ENCODE measurements around the gene CD63. TPM values are rescaled to one million over a fixed set of nuclear protein-coding genes. Genes with fewer than 3 reads are reported as not detected.
A peak's percentile ranks its signal among the peaks of the same experiment; 100 is the strongest.

Gene CD63
- total and polyA plus RNA-seq, 2 donors from 2014 or later = 1,130 to 1,381 TPM

DNA sequence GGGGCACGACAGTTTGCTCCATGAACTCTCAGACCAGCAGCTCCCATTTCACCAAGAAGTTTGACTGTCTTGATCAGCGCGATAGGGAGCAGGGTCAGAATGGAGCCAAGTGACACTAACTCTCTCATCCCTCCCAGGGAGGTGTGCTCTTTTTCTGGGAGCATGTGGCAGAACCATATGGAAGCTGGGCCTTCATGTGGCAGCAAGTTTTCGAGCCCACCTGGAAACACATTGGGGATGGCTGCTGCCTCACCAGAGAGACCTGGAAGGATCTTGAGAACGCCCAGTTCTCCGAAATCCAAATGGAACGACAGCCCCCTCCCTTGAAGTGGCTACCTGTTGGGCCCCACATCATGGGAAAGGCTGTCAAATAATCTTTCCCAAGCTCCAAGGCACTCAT lies 45.1 kb downstream of the CD63 start:
- no peaks in the 10 kb centered on the region for H3K9me3 ChIP-seq (ENCODE audit: control insufficient read depth in 2 of 3, insufficient read depth in 1 of 3, low read length in 3 of 3)
- no peaks in the 10 kb centered on the region for H3K27me3 ChIP-seq (ENCODE audit: control insufficient read depth, insufficient read depth, low read length)
- no peak overlapping the region for H3K27ac ChIP-seq (ENCODE audit: low read depth in 2 of 2, low read length in 2 of 2)
- no peaks in the 10 kb centered on the region for H3K36me3 ChIP-seq (ENCODE audit: control insufficient read depth in 2 of 3, insufficient read depth in 3 of 3, low read length in 3 of 3)
- H3K4me1 ChIP-seq (ENCODE audit: control insufficient read depth in 2 of 3, insufficient read depth in 2 of 3, low read depth in 1 of 3, low read length in 3 of 3) = peaks cover 0 to 6% (median 0%) of the 10 kb centered on the region in 3 donors
- no peak for TF ChIP-seq CTCF (IDR thresholded peaks at IDR 0.05; ENCODE audit: borderline replicate concordance, extremely low read depth, insufficient read depth)
- DNase-seq (peak in 1 of 5 donors; percentile 9), FAIRE-seq (no peak)
- no peak overlapping the region for H3K9ac ChIP-seq (ENCODE audit: low read length in 3 of 3)
- H3K4me3 ChIP-seq (ENCODE audit: low read length in 3 of 3) = no peak overlapping the region
- intact Hi-C loops (cut with DNase I) = no loop called here

DNA sequence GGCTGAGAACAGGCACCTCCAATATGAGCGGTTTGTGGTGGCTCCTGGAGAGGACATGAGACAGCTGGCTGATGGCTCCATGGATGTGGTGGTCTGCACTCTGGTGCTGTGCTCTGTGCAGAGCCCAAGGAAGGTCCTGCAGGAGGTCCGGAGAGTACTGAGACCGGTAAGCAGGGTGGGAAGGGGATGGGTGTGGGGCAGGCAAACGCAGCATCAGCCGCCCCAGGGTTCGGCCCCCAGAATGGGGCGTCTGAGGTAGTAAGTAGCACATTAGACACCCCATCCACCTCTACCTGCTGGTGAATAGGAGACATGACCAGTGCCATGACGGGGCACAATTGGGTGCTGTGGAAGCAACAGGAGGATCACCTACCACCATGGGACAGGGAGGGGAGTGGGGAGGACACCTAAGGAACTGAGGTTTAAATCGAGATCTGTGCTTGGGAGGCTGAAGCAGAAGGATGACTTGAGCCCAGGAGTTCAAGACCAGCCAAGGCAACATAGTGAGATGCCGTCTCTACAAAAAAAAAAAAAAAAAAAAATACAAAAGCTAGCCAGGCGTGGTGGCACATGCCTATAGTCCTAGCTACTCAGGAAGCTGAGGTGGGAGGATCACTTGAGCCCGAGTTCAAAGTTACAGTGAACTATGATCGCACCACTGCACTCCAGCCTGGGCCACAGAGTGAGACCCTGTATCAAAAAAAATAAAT lies 46.6 kb downstream of the CD63 start:
- no peaks in the 10 kb centered on the region for H3K27me3 ChIP-seq (ENCODE audit: control insufficient read depth, insufficient read depth, low read length)
- intact Hi-C loops (cut with DNase I) = no loop called here
- no peaks in the 10 kb centered on the region for H3K9me3 ChIP-seq (ENCODE audit: control insufficient read depth in 2 of 3, insufficient read depth in 1 of 3, low read length in 3 of 3)
- no peak overlapping the region for H3K27ac ChIP-seq (ENCODE audit: low read depth in 2 of 2, low read length in 2 of 2)
- peak overlapping the region; percentile 46 to 79 (median 66) for H3K4me3 ChIP-seq (ENCODE audit: low read length in 3 of 3)
- TF ChIP-seq CTCF (IDR thresholded peaks at IDR 0.05; ENCODE audit: borderline replicate concordance, extremely low read depth, insufficient read depth) = no peak
- DNase-seq = peak in 1 of 5 donors; percentile 44
- FAIRE-seq = no peak
- peaks cover 0 to 6% (median 0%) of the 10 kb centered on the region in 3 donors for H3K4me1 ChIP-seq (ENCODE audit: control insufficient read depth in 2 of 3, insufficient read depth in 2 of 3, low read depth in 1 of 3, low read length in 3 of 3)
- H3K9ac ChIP-seq (ENCODE audit: low read length in 3 of 3) = peak overlapping the region in 1 of 3 donors; percentile 55
- H3K36me3 ChIP-seq (ENCODE audit: control insufficient read depth in 2 of 3, insufficient read depth in 3 of 3, low read length in 3 of 3) = no peaks in the 10 kb centered on the region

GRCh38 chr12:55681142-55682077 lies 47.4 kb downstream of the CD63 start:
- intact Hi-C loops (cut with DNase I) = no loop called here
- Histone ChIP-seq H3K27me3 (ENCODE audit: control insufficient read depth, insufficient read depth, low read length) (no peaks in the 10 kb centered on the region), H3K36me3 (ENCODE audit: control insufficient read depth in 2 of 3, insufficient read depth in 3 of 3, low read length in 3 of 3) (no peaks in the 10 kb centered on the region), H3K9me3 (ENCODE audit: control insufficient read depth in 2 of 3, insufficient read depth in 1 of 3, low read length in 3 of 3) (no peaks in the 10 kb centered on the region), H3K4me3 (ENCODE audit: low read length in 3 of 3) (peak overlapping the region; percentile 52 to 79 (median 66)), H3K4me1 (ENCODE audit: control insufficient read depth in 2 of 3, insufficient read depth in 2 of 3, low read depth in 1 of 3, low read length in 3 of 3) (peaks cover 0 to 6% (median 0%) of the 10 kb centered on the region in 3 donors), H3K9ac (ENCODE audit: low read length in 3 of 3) (peak overlapping the region in 1 of 3 donors; percentile 55), H3K27ac (ENCODE audit: low read depth in 2 of 2, low read length in 2 of 2) (no peak overlapping the region)
- FAIRE-seq = no peak
- DNase-seq = peak; percentile 80 to 92 (median 83)
- TF ChIP-seq CTCF (IDR thresholded peaks at IDR 0.05; ENCODE audit: borderline replicate concordance, extremely low read depth, insufficient read depth) = peak; percentile 47

Measured in kidney (tissue), 14 donors.